ENCODE data around the gene SPRED1. TPM values are rescaled to one million over a fixed set of nuclear protein-coding genes. Genes with fewer than 3 reads are reported as not detected.

Gene SPRED1
- total RNA-seq (2011; cell fraction: chromatin; rRNA removed; ENCODE audit: low replicate concordance) = 8.8 and 34.6 TPM in 2 replicates
- 4.8 and 6.8 TPM in 2 replicates for total RNA-seq (2011; cell fraction: nucleolus; rRNA removed)
- total RNA-seq (2011; cell fraction: nucleoplasm; rRNA removed) = 12.5 and 16.1 TPM in 2 replicates
- 12.6 and 12.9 TPM in 2 replicates for total RNA-seq (2014; rRNA removed)
- 16.8 and 18.7 TPM in 2 replicates for total RNA-seq (2014; rRNA removed; fragmentation: Illumina TruSeq; extraction: Trizol)
- 11.4 and 11.9 TPM in 2 replicates for total RNA-seq (2015; rRNA removed; fragmentation: Illumina TruSeq; extraction: Trizol)
- total RNA-seq (2021) = 15.1 and 17.4 TPM in 2 replicates
- polyA plus RNA-seq (2011; rRNA removed) = 4.5 and 4.7 TPM in 2 replicates
- polyA plus RNA-seq (2011; cell fraction: cytosol; rRNA removed) = 1.1 and 2.3 TPM in 2 replicates
- 4.3 and 5.1 TPM in 2 replicates for polyA plus RNA-seq (2011; cell fraction: nucleus; rRNA removed)
- 6.3 and 6.8 TPM in 2 replicates for polyA plus RNA-seq (2012)
- polyA plus RNA-seq (2014; fragmentation: Illumina TruSeq; extraction: Trizol) = 7.9 and 8.1 TPM in 2 replicates
- polyA plus RNA-seq (2014; fragmentation: Nextera tagmentation; extraction: Ambion mirVana) = 1 to 10 TPM; 2.8 to 3.6 TPM
- 4.2 and 5.0 TPM in 2 replicates for polyA plus RNA-seq (2014; rRNA removed)
- 20.4 and 23.8 TPM in 2 replicates for polyA minus RNA-seq (2011; rRNA and poly(A)+ RNA removed)
- polyA minus RNA-seq (2011; cell fraction: cytosol; rRNA and poly(A)+ RNA removed) = 6.5 and 7.7 TPM in 2 replicates
- 13.5 and 22.7 TPM in 2 replicates for polyA minus RNA-seq (2011; cell fraction: nucleus; rRNA and poly(A)+ RNA removed)
- percentile 89 among the genes with signal in this experiment for Bru-seq, nascent RNA
- percentile 89 among the genes with signal in this experiment for BruChase-seq, experiment 1, labeled RNA remaining after a 2-hour chase
- BruChase-seq, experiment 2, labeled RNA remaining after a 6-hour chase = percentile 84 among the genes with signal in this experiment
- long read RNA-seq, experiment 1, full-length matches to known transcripts = 69 of 93 reads
- long read RNA-seq, experiment 1, partial matches to known transcripts = 3 of 93 reads
- long read RNA-seq, experiment 1, other reads (novel, unspliced or antisense) = 21 of 93 reads
- long read RNA-seq, experiment 2, partial matches to known transcripts = 0 of 13 reads
- long read RNA-seq, experiment 2, other reads (novel, unspliced or antisense) = 12 of 13 reads
- long read RNA-seq, experiment 3 = 0 reads

- Histone ChIP-seq H3K36me3 (ENCODE audit: control insufficient read depth, insufficient read depth, low read length) (no peaks in the 10 kb centered on the region), H3K27ac (ENCODE audit: extremely low read depth, low read depth, low read length) (peak within 1 kb of the TSS; percentile 83), H3K4me1 (replicated peaks in 1 of 2; ENCODE audit: control insufficient read depth in 2 of 2, insufficient read depth in 2 of 2, low read length in 2 of 2) (peaks cover 0 to 6% of the 10 kb centered on the region in 2 experiments; a peak in 3 of 5 replicates), H4K20me1 (replicated peaks; ENCODE audit: control insufficient read depth, insufficient read depth, low read length) (no peaks in the 10 kb centered on the region), H2AFZ (ENCODE audit: low read depth, low read length) (peak within 1 kb of the TSS; percentile 95), H3K9me3 (replicated peaks; ENCODE audit: control insufficient read depth, insufficient read depth, low read depth, low read length) (no peaks in the 10 kb centered on the region), H3K9ac (ENCODE audit: insufficient read depth in 1 of 2, low read depth in 2 of 2, low read length in 2 of 2) (peak within 1 kb of the TSS; percentile 87 to 93), H3K4me3 (peak within 1 kb of the TSS; percentile 86), H3K79me2 (ENCODE audit: control insufficient read depth, insufficient read depth, low read length) (peaks cover 53% of the 10 kb centered on the region), H3K27me3 (ENCODE audit: control insufficient read depth in 2 of 2, insufficient read depth in 2 of 2, low read length in 2 of 2) (no peaks in the 10 kb centered on the region), H3K4me2 (ENCODE audit: insufficient read depth, low read length) (peak within 1 kb of the TSS; percentile 95), H3K9me1 (ENCODE audit: control insufficient read depth, insufficient read depth, low read length) (no peaks in the 10 kb centered on the region)
- ATAC-seq (peak; percentile 56), DNase-seq (ENCODE audit: extremely low read depth in 1 of 4, low spot score in 3 of 4) (peak; percentile 21 to 75 (median 48)), FAIRE-seq (no peak)
- ChIA-PET CTCF (ENCODE audit: low intra/inter-chr PET ratio) (no interaction called here), POLR2A (interaction anchor here (0.6 to 2.5 kb wide), 8 partner anchors 8 to 945 kb away, joined by 3 to 17 read pairs (median 4); no protein-coding TSS in a partner anchor)
- in situ Hi-C loops (cut with MboI) (no loop called here), intact Hi-C loops (cut with micrococcal nuclease) (loop anchor here (5.0 kb wide), 2 partner anchors 75 to 185 kb away; no protein-coding TSS in a partner anchor)
- under 1% methylated on average over 35 of the region's 75 CpGs for WGBS (ENCODE audit: insufficient coverage, low coverage, missing lambda C conversion rate)
- no TSS peak for BruUV-seq (replicated peaks)
- TF ChIP-seq MAZ (CRISPR knock-in tag; conservative IDR thresholded peaks at IDR 0.05 in 1 of 2, IDR thresholded peaks at IDR 0.05 in 1 of 2) = peak in 1 of 2 experiments; percentile 97; a peak in 3 of 4 replicates
- TF ChIP-seq NONO (IDR thresholded peaks at IDR 0.05; ENCODE audit: low read depth in 2 of 2, low read length in 1 of 2) = peak in 1 of 2 experiments; percentile 7; a peak in 1 of 4 replicates
- TF ChIP-seq RBBP5 (IDR thresholded peaks at IDR 0.05; ENCODE audit: borderline replicate concordance, insufficient read depth, low read length, poor library complexity, severe bottlenecking) = peak; percentile 62
- no peak for TF ChIP-seq CREB3L1 (IDR thresholded peaks at IDR 0.05; ENCODE audit: borderline replicate concordance, low read depth)
- no peak for TF ChIP-seq ZNF354B (CRISPR knock-in tag; IDR thresholded peaks at IDR 0.05)
- TF ChIP-seq SRSF7 (optimal IDR thresholded peaks at IDR 0.05; ENCODE audit: low read depth, low read length) = no peak
- TF ChIP-seq ZNF778 (CRISPR knock-in tag; IDR thresholded peaks at IDR 0.05) = no peak
- TF ChIP-seq ZBTB11 (CRISPR knock-in tag; IDR thresholded peaks at IDR 0.05) = 0 out of 6 replicates have a peak, but pooled peaks of 1 of the 3 experiments have one; percentile 5
Measured at GRCh38 chr15:38252481-38253350, at the start of gene SPRED1. Gene SPRED1, plus strand, starts transcription at chr15:38252836. Its CDS starts 350 bp downstream, at chr15:38253186.
